ENCODE results near the gene DAP.

DNA sequence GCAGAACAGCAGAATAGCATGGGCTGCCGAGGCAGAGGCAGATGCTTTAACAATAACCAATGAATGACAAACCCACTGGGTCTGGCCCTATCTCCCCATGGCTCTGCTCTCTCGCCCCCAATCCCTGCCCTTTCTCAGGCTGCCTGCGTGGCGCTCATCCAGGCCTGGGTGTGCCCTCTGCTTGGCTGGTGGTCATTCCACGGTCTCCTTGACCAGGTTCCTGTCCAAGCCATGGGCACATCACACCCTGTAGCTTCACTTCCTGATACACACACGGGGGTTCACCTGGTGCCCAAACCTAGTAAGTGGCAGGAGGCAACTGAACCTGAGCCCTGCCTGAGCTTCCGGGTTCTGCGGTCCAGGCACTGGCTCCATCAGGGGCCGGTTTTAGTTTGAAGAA, 87.6 kb downstream of the DAP start:
- TF ChIP-seq POLR2A (IDR thresholded peaks at IDR 0.05; ENCODE audit: low read depth, low read length): no peak
- TF ChIP-seq POLR2AphosphoS5 (IDR thresholded peaks at IDR 0.05; ENCODE audit: low read depth, low read length): no peak
- TF ChIP-seq SPI1 (IDR thresholded peaks at IDR 0.05; ENCODE audit: low read depth, low read length): no peak
- TF ChIP-seq TAF1 (IDR thresholded peaks at IDR 0.05; ENCODE audit: low read depth, low read length): no peak

Data from GM12891 (cell line).